Central memory CD8-positive, alpha-beta T cell (primary cell): ENCODE results near the gene IL27RA.

ENCODE experiments used
- ATAC-seq: fragments of 150-1000 bp; cut with Tn5 transposase; replicated peaks from 2 replicates; pipeline ENCODE4 v1.10.0; 2022; ENCODE audit warnings: mild to moderate bottlenecking, moderate FRiP score, moderate number of reproducible peaks; ENCODE audit not compliant: poor library complexity, severe bottlenecking; ENCODE audit errors: extremely low read depth
- DNase-seq, 2 donors: peaks; one replicate each; pipeline ENCODE4 v3.0.0; 2021; ENCODE audit warnings: low spot score in 2 of 2
- H3K27ac Mint-ChIP-seq: one replicate; pipeline ENCODE4 v1.8.0; 2022; ENCODE audit warnings: low read depth, mild to moderate bottlenecking, moderate library complexity, mixed read lengths
- H3K27me3 Mint-ChIP-seq: one replicate; pipeline ENCODE4 v1.8.0; 2022; ENCODE audit warnings: mixed read lengths
- H3K36me3 Mint-ChIP-seq: one replicate; pipeline ENCODE4 v1.8.0; 2022; ENCODE audit warnings: mild to moderate bottlenecking, moderate library complexity, mixed read lengths; ENCODE audit not compliant: insufficient read depth
- H3K4me1 Mint-ChIP-seq: one replicate; pipeline ENCODE4 v1.8.0; 2022; ENCODE audit warnings: mixed read lengths
- H3K4me3 Mint-ChIP-seq: one replicate; pipeline ENCODE4 v1.8.0; 2022; ENCODE audit warnings: mild to moderate bottlenecking, moderate library complexity, mixed read lengths
- H3K9me3 Mint-ChIP-seq: one replicate; pipeline ENCODE4 v1.8.0; 2022; ENCODE audit warnings: mixed read lengths

IL27RA gene

GRCh38 chr19:14091813-14092462 lies 60.4 kb downstream of the IL27RA start:
- Mint-ChIP-seq H3K4me3 (peak overlapping the region; percentile 97), H3K36me3 (peaks cover 26% of the 10 kb centered on the region), H3K27ac (peak overlapping the region; percentile 95), H3K4me1 (peaks cover 17% of the 10 kb centered on the region), H3K27me3 (no peaks in the 10 kb centered on the region), H3K9me3 (no peaks in the 10 kb centered on the region)
- no peak for ATAC-seq
- no peak for DNase-seq

GRCh38 chr19:14093117-14093823 lies 61.7 kb downstream of the IL27RA start:
- Mint-ChIP-seq H3K27me3 (no peaks in the 10 kb centered on the region), H3K9me3 (no peaks in the 10 kb centered on the region), H3K4me3 (peak overlapping the region; percentile 19), H3K36me3 (peaks cover 28% of the 10 kb centered on the region), H3K27ac (no peak overlapping the region), H3K4me1 (peaks cover 17% of the 10 kb centered on the region)
- no peak for ATAC-seq
- no peak for DNase-seq

- H3K27ac Mint-ChIP-seq, result no peak overlapping the region
- no peaks in the 10 kb centered on the region for H3K27me3 Mint-ChIP-seq
- H3K4me3 Mint-ChIP-seq, result no peak overlapping the region
- H3K4me1 Mint-ChIP-seq, result peaks cover 11% of the 10 kb centered on the region
- no peak for ATAC-seq
- DNase-seq, result no peak
- peaks cover 21% of the 10 kb centered on the region for H3K36me3 Mint-ChIP-seq
- H3K9me3 Mint-ChIP-seq, result no peaks in the 10 kb centered on the region
These were observed 63.3 kb downstream of the IL27RA start for GRCh38 chr19:14094854-14095253.

GRCh38 chr19:14096272-14096992 lies 64.9 kb downstream of the IL27RA start:
- DNase-seq, result no peak
- H3K9me3 Mint-ChIP-seq, result no peaks in the 10 kb centered on the region
- no peaks in the 10 kb centered on the region for H3K27me3 Mint-ChIP-seq
- H3K4me3 Mint-ChIP-seq, result no peak overlapping the region
- H3K36me3 Mint-ChIP-seq, result peaks cover 22% of the 10 kb centered on the region
- no peak overlapping the region for H3K27ac Mint-ChIP-seq
- peaks cover 9% of the 10 kb centered on the region for H3K4me1 Mint-ChIP-seq
- ATAC-seq, result no peak

GRCh38 chr19:14097532-14098151 lies 66.1 kb downstream of the IL27RA start:
- H3K36me3 Mint-ChIP-seq, result peaks cover 14% of the 10 kb centered on the region
- no peaks in the 10 kb centered on the region for H3K27me3 Mint-ChIP-seq
- H3K4me3 Mint-ChIP-seq, result no peak overlapping the region
- no peaks in the 10 kb centered on the region for H3K4me1 Mint-ChIP-seq
- no peaks in the 10 kb centered on the region for H3K9me3 Mint-ChIP-seq
- ATAC-seq (no peak), DNase-seq (no peak)
- H3K27ac Mint-ChIP-seq, result no peak overlapping the region

- Mint-ChIP-seq H3K4me3 (no peak overlapping the region), H3K27me3 (no peaks in the 10 kb centered on the region), H3K36me3 (peaks cover 21% of the 10 kb centered on the region), H3K9me3 (no peaks in the 10 kb centered on the region), H3K27ac (no peak overlapping the region), H3K4me1 (no peaks in the 10 kb centered on the region)
- no peak for ATAC-seq
- no peak for DNase-seq
These were observed 69.5 kb downstream of the IL27RA start for GRCh38 chr19:14101003-14101545.

GRCh38 chr19:14102102-14102696 lies 70.6 kb downstream of the IL27RA start:
- no peak overlapping the region for H3K27ac Mint-ChIP-seq
- H3K36me3 Mint-ChIP-seq, result peaks cover 21% of the 10 kb centered on the region
- no peak overlapping the region for H3K4me3 Mint-ChIP-seq
- no peak for ATAC-seq
- DNase-seq, result no peak
- H3K9me3 Mint-ChIP-seq, result no peaks in the 10 kb centered on the region
- no peaks in the 10 kb centered on the region for H3K4me1 Mint-ChIP-seq
- no peaks in the 10 kb centered on the region for H3K27me3 Mint-ChIP-seq

- Mint-ChIP-seq H3K4me1 (no peaks in the 10 kb centered on the region), H3K36me3 (peaks cover 19% of the 10 kb centered on the region)
These were observed 71.2 kb downstream of the IL27RA start for GRCh38 chr19:14102756-14103155.

More at GRCh38 chr19:14102756-14103155, 71.2 kb downstream of the IL27RA start:
- ATAC-seq, result no peak
- no peaks in the 10 kb centered on the region for H3K9me3 Mint-ChIP-seq
- DNase-seq, result no peak
- no peak overlapping the region for H3K27ac Mint-ChIP-seq
- H3K4me3 Mint-ChIP-seq, result no peak overlapping the region
- no peaks in the 10 kb centered on the region for H3K27me3 Mint-ChIP-seq
